HG03103 (cell line): ENCODE results near the gene JAKMIP3.
"Not testable (repeated sequence)": the region's sequence is repeated elsewhere in the genome, so short reads cannot be mapped to it uniquely, and the experiment has no call there.

ENCODE experiments used
- ATAC-seq: cut with Tn5 transposase; IDR thresholded peaks from one replicate; pipeline ENCODE4 v1.9.1; 2021; ENCODE audit warnings: low read depth; ENCODE audit not compliant: unreplicated experiment

The JAKMIP3 gene

GRCh38 chr10:132064082-132064755 is 1.5 kb upstream of the JAKMIP3 start:
- ATAC-seq = no peak

GRCh38 chr10:132064771-132065437 is 842 bp upstream of the JAKMIP3 start:
- ATAC-seq = no peak

- ATAC-seq = no peak
Measured at GRCh38 chr10:132066186-132066585, 440 bp downstream of the JAKMIP3 start.

- no peak for ATAC-seq
Measured at GRCh38 chr10:132066812-132067211, 1.1 kb downstream of the JAKMIP3 start.

- ATAC-seq = no peak
Measured at GRCh38 chr10:132068431-132069121, 2.8 kb downstream of the JAKMIP3 start.

- no peak for ATAC-seq
Measured at GRCh38 chr10:132069122-132069848, 3.5 kb downstream of the JAKMIP3 start.

GRCh38 chr10:132069849-132070182 is 4.1 kb downstream of the JAKMIP3 start:
- ATAC-seq = no peak

- no peak for ATAC-seq
Measured at GRCh38 chr10:132070724-132071123, 5.0 kb downstream of the JAKMIP3 start.

GRCh38 chr10:132071667-132072066 is 5.9 kb downstream of the JAKMIP3 start:
- ATAC-seq = no peak

GRCh38 chr10:132075909-132076577 is 10.3 kb downstream of the JAKMIP3 start:
- ATAC-seq = no peak

GRCh38 chr10:132076578-132077081 is 10.9 kb downstream of the JAKMIP3 start:
- no peak for ATAC-seq

- no peak for ATAC-seq
Measured at GRCh38 chr10:132077091-132077490, 11.3 kb downstream of the JAKMIP3 start.

GRCh38 chr10:132078746-132079345 is 13.1 kb downstream of the JAKMIP3 start:
- ATAC-seq = no peak

GRCh38 chr10:132084384-132084783 is 18.6 kb downstream of the JAKMIP3 start:
- ATAC-seq = not testable (repeated sequence)

- ATAC-seq = not testable (repeated sequence)
Measured at GRCh38 chr10:132093236-132093635, 27.5 kb downstream of the JAKMIP3 start.

- no peak for ATAC-seq
Measured at GRCh38 chr10:132094581-132095234, 29.0 kb downstream of the JAKMIP3 start.

- ATAC-seq = no peak
Measured at GRCh38 chr10:132095403-132096113, 29.8 kb downstream of the JAKMIP3 start.

- ATAC-seq = no peak
Measured at GRCh38 chr10:132096223-132096622, 30.5 kb downstream of the JAKMIP3 start.
